Umbilical cord (tissue), 2 donors: ENCODE measurements around the gene CYP1A2. TPM values are rescaled to one million over a fixed set of nuclear protein-coding genes. Genes with fewer than 3 reads are reported as not detected.

Source experiments
- DNase-seq: peaks from one replicate; pipeline ENCODE4 v3.0.0-alpha.2; 2015; ENCODE audit warnings: low spot score
- total RNA-seq: library from RNA; depleted of rRNA; stranded (reverse); fragments of >200 nt; gene quantifications from one replicate; pipeline ENCODE4 v1.2.3, GENCODE V29; 2014; ENCODE audit warnings: low replicate concordance; ENCODE audit not compliant: insufficient read depth

CYP1A2 gene
- total RNA-seq, 1 donor from 2014 or later, result 0.96 TPM

GRCh38 chr15:74802862-74803447 is 54.3 kb downstream of the CYP1A2 start:
- no peak for DNase-seq

- DNase-seq, result no peak
Measured at GRCh38 chr15:74804935-74805334, 56.3 kb downstream of the CYP1A2 start.

Other genes with a start within 250 kb of the CYP1A2 start
- gene ARID3B, start 207.6 kb upstream of the CYP1A2 start, total RNA-seq, result 12.5 TPM
- gene CLK3, start 133.0 kb upstream of the CYP1A2 start, total RNA-seq, result 55.1 TPM
- 22.1 TPM for gene EDC3, start 52.8 kb upstream of the CYP1A2 start, total RNA-seq
- gene CYP1A1, start 23.3 kb upstream of the CYP1A2 start, total RNA-seq, result 3.6 TPM
- gene CSK, start 33.2 kb downstream of the CYP1A2 start, total RNA-seq, result 10.1 TPM
- gene LMAN1L, start 64.0 kb downstream of the CYP1A2 start, total RNA-seq, result 1.2 TPM
- 0.72 TPM for gene CPLX3, start 77.8 kb downstream of the CYP1A2 start, total RNA-seq
- gene ULK3, start 94.3 kb downstream of the CYP1A2 start, total RNA-seq, result 6.5 TPM
- gene SCAMP2, start 124.5 kb downstream of the CYP1A2 start, total RNA-seq, result 19.0 TPM
- gene MPI, start 141.2 kb downstream of the CYP1A2 start, total RNA-seq, result 25.0 TPM
- 33.9 TPM for gene FAM219B, start 158.0 kb downstream of the CYP1A2 start, total RNA-seq
- gene COX5A, start 189.2 kb downstream of the CYP1A2 start, total RNA-seq, result 19.7 TPM
- 19.7 TPM for gene RPP25, start 207.9 kb downstream of the CYP1A2 start, total RNA-seq
- 1.2 TPM for gene SCAMP5, start 246.7 kb downstream of the CYP1A2 start, total RNA-seq